Astrocyte of the cerebellum (primary cell): ENCODE results near the gene DIP2A.
"Not testable (repeated sequence)": the region's sequence is repeated elsewhere in the genome, so short reads cannot be mapped to it uniquely, and the experiment has no call there.

Experiments
- DNase-seq: peaks from one replicate; pipeline ENCODE4 v3.0.0-alpha.2; 2011; ENCODE audit warnings: low read depth
- H3K4me3 ChIP-seq: 2 replicates; pipeline ENCODE4 v1.5.1; 2011; ENCODE audit warnings: mild to moderate bottlenecking, low read depth, low read length, moderate library complexity
- CTCF ChIP-seq: IDR thresholded peaks from 2 replicates; pipeline ENCODE4 v1.5.1; 2012; ENCODE audit warnings: low read length, low read depth, moderate library complexity, mild to moderate bottlenecking; ENCODE audit errors: missing control alignments
- in situ Hi-C: cut with HindIII; loops from 2 replicates; pipeline ENCODE4 v1.10.0; 2017; ENCODE audit warnings: low sequenced_read_pairs

The DIP2A gene

GRCh38 chr21:46569081-46569480 lies 110.4 kb downstream of the DIP2A start:
- no peak for DNase-seq
- no peak overlapping the region for H3K4me3 ChIP-seq
- in situ Hi-C loops = no loop called here
- TF ChIP-seq CTCF = no peak

GRCh38 chr21:46570119-46570518 lies 111.4 kb downstream of the DIP2A start:
- no peak for DNase-seq
- in situ Hi-C loops = no loop called here
- H3K4me3 ChIP-seq = no peak overlapping the region
- TF ChIP-seq CTCF = no peak

- in situ Hi-C loops = no loop called here
- TF ChIP-seq CTCF = no peak
- no peak overlapping the region for H3K4me3 ChIP-seq
- no peak for DNase-seq
Observed at GRCh38 chr21:46570631-46571030, 111.9 kb downstream of the DIP2A start.

GRCh38 chr21:46572850-46573249 lies 114.2 kb downstream of the DIP2A start:
- in situ Hi-C loops = no loop called here
- no peak for TF ChIP-seq CTCF
- no peak overlapping the region for H3K4me3 ChIP-seq
- DNase-seq = no peak

DNA sequence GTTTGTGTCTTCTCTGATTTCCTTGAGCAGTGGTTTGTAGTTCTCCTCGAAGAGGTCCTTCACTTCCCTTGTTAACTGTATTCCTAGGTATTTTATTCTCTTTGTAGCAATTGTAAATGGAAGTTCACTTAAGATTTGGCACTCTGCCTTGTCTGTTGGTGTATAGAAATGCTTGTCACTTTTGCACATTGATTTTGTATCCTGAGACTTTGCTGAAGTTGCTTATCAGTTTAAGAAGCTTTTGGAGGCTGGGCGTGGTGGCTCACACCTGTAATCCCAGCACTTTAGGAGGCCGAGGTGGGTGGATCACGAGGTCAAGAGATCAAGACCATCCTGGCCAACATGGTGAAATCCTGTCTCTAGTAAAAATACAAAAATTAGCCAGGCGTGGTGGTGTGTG lies 119.1 kb downstream of the DIP2A start:
- DNase-seq, H3K4me3 ChIP-seq, in situ Hi-C loops: not testable (repeated sequence)

GRCh38 chr21:46579394-46579793 lies 120.7 kb downstream of the DIP2A start:
- H3K4me3 ChIP-seq, DNase-seq, in situ Hi-C loops: not testable (repeated sequence)

DNA sequence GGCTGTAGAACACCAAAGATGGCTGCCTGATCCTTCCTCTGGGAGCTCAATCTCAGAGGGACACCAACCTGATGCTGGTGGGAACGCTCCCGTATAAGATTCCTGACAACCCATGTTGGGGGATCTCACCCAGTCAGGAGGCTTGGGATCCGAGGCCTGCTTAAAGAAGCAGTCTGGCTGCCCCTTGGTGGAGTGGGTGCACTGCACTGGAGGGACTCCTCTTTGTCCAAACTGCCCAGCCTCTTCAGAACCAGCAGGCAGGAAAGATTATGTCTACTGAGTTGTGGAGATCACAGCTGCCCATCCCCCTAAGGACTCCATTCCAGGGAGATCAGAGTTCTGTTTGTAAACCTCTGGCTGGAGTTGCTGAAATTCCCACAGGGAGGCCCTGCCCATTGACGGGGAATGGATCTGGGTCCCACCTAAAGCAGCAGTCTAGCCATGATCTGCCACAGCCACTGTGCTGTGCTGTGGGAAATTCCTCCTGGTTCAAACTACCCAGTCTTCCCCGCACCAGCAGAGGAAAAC lies 123.2 kb downstream of the DIP2A start:
- no peak for TF ChIP-seq CTCF
- no peak overlapping the region for H3K4me3 ChIP-seq
- in situ Hi-C loops = no loop called here
- no peak for DNase-seq
